GM12865 (cell line): ENCODE results near the gene SLC26A11.
"Not testable (repeated sequence)": the region's sequence is repeated elsewhere in the genome, so short reads cannot be mapped to it uniquely, and the experiment has no call there.

ENCODE experiments used
- DNase-seq: peaks from one replicate; pipeline ENCODE4 v3.0.0; 2010; ENCODE audit warnings: low read depth
- H3K4me3 ChIP-seq: 2 replicates; pipeline ENCODE4 v1.5.1; 2011; ENCODE audit warnings: mild to moderate bottlenecking, low read depth, low read length, control low read depth
- TF ChIP-seq, protein P1 (sequence below): IDR thresholded peaks from 2 replicates; pipeline ENCODE4 v1.5.1; 2011; ENCODE audit warnings: low read length, control low read depth, low read depth, inconsistent platforms; ENCODE audit not compliant: insufficient read depth; ENCODE audit errors: missing control alignments

The SLC26A11 gene

DNA sequence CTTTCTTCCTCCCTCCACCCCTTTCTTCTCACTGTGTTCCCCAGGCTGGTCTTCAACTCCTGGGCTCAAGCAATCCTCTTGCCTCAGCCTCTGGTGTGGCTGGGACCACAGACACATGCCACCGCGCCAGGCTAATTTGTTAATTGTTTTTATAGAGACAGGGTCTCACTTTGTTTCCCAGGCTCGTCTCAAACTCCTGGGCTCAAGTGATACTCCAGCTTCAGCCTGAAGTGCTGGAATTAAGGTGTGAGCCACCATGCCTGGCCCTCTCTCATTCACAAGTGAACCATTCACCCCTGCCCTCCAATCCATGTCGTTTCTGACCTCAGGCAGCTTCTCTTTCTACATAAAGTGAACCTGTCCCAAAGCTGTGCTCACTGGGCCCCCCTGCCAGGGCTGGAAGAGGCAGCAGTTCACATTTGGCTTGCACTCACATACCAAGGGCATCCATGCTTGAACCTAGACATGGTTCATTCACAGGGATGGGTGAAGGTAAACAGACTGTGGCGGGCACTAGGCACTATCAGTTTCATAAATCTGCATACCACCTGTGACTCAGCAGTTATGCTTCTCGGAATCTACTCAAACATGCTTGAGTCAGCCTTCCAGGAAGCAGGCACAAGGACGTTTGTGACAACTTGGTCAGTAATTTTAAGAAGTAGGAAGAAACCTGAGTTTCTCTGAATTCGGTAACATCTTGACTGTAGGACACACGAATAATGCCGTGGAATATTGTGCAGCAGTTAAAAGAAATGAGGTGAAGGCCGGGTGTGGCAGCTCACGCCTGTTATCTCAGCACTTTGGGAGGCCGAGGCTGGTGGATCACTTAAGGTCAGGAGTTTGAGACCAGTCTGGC is 34.4 kb downstream of the SLC26A11 start:
- DNase-seq: peak; percentile 91
- H3K4me3 ChIP-seq: no peak overlapping the region
- TF ChIP-seq, protein P1, sequence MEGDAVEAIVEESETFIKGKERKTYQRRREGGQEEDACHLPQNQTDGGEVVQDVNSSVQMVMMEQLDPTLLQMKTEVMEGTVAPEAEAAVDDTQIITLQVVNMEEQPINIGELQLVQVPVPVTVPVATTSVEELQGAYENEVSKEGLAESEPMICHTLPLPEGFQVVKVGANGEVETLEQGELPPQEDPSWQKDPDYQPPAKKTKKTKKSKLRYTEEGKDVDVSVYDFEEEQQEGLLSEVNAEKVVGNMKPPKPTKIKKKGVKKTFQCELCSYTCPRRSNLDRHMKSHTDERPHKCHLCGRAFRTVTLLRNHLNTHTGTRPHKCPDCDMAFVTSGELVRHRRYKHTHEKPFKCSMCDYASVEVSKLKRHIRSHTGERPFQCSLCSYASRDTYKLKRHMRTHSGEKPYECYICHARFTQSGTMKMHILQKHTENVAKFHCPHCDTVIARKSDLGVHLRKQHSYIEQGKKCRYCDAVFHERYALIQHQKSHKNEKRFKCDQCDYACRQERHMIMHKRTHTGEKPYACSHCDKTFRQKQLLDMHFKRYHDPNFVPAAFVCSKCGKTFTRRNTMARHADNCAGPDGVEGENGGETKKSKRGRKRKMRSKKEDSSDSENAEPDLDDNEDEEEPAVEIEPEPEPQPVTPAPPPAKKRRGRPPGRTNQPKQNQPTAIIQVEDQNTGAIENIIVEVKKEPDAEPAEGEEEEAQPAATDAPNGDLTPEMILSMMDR: no peak

DNA sequence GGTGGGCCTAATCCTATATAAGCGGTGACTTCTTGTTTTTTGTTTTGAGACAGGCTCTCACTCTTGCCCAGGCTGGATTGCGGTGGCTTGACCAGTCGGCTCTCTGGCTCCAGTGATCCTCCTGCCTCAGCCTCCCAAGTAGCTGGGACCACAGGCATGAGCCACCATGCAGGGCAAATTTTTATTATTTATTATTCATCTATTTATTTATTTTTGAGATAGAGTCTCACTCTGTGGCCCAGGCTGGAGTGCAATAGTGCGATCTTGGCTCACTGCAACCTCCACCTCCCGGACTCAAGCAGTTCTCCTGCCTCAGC is 35.8 kb downstream of the SLC26A11 start:
- TF ChIP-seq, protein P1: no peak
- DNase-seq: no peak
- no peak overlapping the region for H3K4me3 ChIP-seq

DNA sequence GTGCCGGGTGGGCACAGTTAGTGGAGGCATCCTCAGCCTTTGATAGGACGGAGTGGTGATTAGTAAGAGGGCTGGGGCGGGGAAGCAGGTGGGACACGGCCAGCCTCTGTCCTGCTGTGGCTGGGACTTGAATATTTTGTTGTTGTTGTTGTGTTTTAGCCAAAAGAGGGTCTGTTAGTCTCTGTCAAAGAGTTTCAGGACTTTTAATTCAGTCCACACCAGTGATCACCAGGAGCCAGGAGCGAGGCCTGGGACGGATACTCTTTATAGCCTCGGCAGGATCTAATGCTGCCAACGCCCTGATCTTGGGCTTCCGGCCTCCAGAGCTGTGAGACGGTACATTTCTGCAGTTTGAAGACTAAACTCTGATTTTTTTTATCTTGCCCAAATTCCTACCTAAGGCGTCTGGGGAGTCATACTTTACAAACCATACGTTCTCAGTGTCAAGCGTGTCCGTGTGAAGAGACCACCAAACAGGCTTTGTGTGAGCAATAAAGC is 37.5 kb downstream of the SLC26A11 start:
- no peak for DNase-seq
- H3K4me3 ChIP-seq: no peak overlapping the region
- TF ChIP-seq, protein P1: no peak

DNA sequence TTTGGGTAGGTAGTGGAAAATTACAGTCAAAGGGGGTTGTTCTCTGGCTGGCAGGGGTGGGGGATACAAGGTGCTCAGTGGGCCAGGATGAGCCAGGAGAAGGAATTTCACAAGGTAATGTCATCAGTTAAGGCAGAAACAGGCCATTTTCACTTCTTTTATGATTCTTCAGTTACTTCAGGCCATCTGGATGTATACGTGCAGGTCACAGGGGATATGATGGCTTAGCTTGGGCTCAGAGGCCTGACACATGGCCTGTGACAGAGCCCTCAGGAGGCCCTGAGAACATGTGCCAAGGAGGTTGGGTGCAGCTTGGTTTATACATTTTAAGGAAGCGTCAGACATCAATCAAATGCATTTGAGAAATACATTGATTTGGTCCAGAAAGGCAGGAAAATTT is 38.1 kb downstream of the SLC26A11 start:
- H3K4me3 ChIP-seq: not testable (repeated sequence)
- peak; percentile 58 for DNase-seq

DNA sequence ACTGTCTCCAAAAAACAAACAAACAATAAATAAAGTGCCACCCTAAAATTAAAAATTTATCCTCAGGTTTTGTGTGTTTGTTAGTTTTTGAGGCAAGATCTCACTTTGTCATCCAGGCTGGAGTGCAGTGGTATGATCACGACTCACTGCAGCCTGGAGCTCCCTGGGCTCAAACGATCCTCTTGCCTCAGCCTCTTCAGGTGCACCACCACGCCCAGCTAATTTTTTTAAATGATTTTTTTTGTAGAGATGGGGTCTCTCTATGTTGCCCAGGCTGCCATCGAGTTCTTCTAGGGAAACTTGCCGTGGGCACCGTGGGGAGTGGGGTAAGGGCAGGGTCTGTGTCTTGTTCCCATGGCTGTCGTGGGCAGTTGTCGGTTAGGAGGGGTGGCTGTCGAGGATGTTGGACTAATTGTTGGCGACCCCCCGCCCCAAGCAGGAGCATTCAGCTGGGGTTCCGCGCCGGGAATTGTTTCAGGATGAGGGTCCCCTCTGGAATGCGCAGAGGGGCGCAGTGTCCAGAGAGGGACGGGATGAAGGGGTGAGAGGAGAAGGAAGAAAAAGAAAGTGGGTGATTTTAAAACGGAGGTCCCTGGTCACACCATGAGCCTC is 39.3 kb downstream of the SLC26A11 start:
- DNase-seq: no peak
- TF ChIP-seq, protein P1: no peak
- H3K4me3 ChIP-seq: peak overlapping the region; percentile 63

DNA sequence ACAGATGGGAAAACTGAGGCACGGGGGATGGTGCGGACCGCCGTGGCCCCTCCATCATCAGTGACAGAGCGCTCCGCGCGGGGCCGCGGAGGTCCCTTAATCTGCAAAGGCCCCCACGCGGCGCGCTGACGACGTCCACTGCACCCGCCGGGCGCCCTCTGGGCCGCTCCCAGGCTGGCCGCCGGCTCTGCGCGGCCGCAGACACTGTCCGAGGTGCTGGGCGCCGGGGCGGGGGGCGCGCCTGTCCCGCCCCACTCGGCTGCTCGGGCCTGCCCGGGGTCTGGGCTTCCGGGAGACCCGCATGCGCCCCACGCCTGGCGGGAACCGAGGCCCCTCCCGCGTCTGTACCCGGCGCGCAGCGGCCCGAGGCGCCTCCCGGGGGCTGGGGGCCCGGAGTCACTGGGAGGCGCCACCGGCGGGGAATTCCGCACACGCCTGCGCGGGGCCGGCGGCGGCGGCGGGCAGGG is 39.9 kb downstream of the SLC26A11 start:
- TF ChIP-seq, protein P1: no peak
- peak; percentile 83 for DNase-seq

DNA sequence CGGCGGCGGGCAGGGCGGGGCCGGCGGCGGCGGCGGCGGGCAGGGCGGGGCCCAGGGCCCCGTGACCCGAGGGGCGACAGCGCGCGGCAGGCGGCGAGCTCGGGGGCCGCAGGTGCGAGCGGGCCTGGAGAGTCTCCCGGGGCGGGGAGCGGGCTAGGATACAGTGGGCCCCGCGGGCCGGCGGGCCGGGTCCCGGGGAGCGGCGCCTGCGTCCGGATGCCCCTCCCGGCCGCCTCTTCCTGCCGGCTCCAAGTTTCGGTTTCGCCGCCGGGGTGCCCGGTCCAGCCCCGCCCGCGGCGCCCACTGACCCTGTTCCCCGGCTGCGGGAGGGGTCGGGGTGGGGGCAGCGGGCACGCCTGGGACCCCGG is 40.5 kb downstream of the SLC26A11 start, which contains the start of gene RNF213:
RNF213 (plus strand) TSS at position 62 of the 368 bp plus-strand sequence. CDS start 2,830 bp downstream, outside the sequence.
- peak within 1 kb of the TSS; percentile 82 for H3K4me3 ChIP-seq
- DNase-seq: peak; percentile 70
- TF ChIP-seq, protein P1: no peak

More for the DNA sequence above, 39.9 kb downstream of the SLC26A11 start:
- peak overlapping the region; percentile 63 for H3K4me3 ChIP-seq
